ENCODE results near the gene EEFSEC. TPM values are rescaled to one million over a fixed set of nuclear protein-coding genes. Genes with fewer than 3 reads are reported as not detected.
A peak's percentile ranks its signal among the peaks of the same experiment; 100 is the strongest.

The EEFSEC gene
- polyA plus RNA-seq, 3 donors from 2014 or later, result 14.5 to 26.9 (median 26.1) TPM

DNA sequence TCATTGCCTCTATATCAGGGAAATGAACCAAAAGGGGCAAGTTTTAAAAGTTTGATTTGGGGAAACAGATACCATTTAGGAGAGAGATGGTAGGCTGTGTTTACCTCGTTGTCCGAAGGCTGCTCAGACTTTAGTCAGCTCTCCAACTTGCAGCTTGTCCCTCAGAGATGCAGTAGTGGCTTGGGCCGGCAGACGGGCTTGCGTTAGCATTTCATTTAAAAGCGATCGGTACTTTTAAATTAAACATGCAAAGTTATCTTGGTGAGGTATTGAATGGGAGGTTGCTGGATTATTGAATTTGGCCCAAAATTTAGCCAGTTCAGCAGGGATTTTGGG, 26.2 kb downstream of the EEFSEC start:
- H3K27me3 Mint-ChIP-seq (ENCODE audit: low read depth in 3 of 3), result peaks cover 0 to 2% (median 0%) of the 10 kb centered on the region in 3 donors
- H3K4me1 Mint-ChIP-seq, result peaks cover 35 to 66% of the 10 kb centered on the region in 2 donors
- H3K27ac Mint-ChIP-seq, result no peak overlapping the region
- no peak for DNase-seq
- no peaks in the 10 kb centered on the region for H3K9me3 Mint-ChIP-seq
- H3K36me3 Mint-ChIP-seq, result no peaks in the 10 kb centered on the region
- H3K4me3 Mint-ChIP-seq, result no peak overlapping the region

DNA sequence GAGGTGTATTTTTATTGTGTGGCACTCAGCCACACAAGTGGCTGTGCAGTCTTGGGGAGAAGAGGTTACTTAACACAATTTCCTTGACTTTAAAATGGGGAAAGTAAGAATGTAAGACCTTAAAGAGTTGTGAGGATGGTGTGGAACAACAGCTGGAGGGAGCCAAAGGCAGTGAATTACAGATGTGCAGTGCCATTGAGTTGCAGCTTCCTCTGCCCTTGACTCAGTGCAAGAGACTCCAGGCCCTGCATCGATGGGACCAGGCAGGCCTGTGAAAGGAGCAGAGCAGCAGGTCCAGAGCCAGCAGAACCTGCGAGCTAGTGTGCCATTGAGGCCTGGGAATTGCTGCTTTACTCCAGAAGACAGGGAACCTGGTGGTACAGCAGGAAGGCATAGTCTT, 27.2 kb downstream of the EEFSEC start:
- no peak for DNase-seq
- Mint-ChIP-seq H3K36me3 (no peaks in the 10 kb centered on the region), H3K27ac (no peak overlapping the region), H3K9me3 (no peaks in the 10 kb centered on the region), H3K4me3 (no peak overlapping the region), H3K27me3 (ENCODE audit: low read depth in 3 of 3) (no peaks in the 10 kb centered on the region), H3K4me1 (peaks cover 30 to 59% of the 10 kb centered on the region in 2 donors)

DNA sequence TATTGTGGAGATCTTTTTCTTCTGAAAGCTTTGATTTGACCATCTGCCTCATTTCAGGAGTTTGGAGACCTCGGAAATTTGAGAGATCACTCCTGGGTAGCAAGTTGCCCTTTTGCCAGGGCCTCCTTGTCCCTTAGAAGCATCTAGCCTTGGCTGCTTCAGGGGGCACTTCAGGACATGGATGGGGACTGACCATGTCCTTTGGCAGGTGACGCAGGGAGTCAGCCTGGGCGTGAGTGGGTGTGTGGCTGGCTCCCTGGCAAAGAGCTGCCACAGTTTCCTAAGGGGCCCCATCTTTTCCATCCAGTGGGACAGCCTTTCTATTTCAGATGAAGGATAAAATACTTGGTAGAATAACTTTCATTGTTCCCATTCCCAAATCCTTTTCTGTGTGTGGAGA, 27.6 kb downstream of the EEFSEC start:
- H3K36me3 Mint-ChIP-seq, result peaks cover 0 to 3% (median 0%) of the 10 kb centered on the region in 3 donors
- no peaks in the 10 kb centered on the region for H3K27me3 Mint-ChIP-seq (ENCODE audit: low read depth in 3 of 3)
- no peak overlapping the region for H3K4me3 Mint-ChIP-seq
- peaks cover 30 to 59% of the 10 kb centered on the region in 2 donors for H3K4me1 Mint-ChIP-seq
- no peaks in the 10 kb centered on the region for H3K9me3 Mint-ChIP-seq
- no peak for DNase-seq
- no peak overlapping the region for H3K27ac Mint-ChIP-seq

- peaks cover 28 to 59% of the 10 kb centered on the region in 2 donors for H3K4me1 Mint-ChIP-seq
- peaks cover 0 to 3% (median 0%) of the 10 kb centered on the region in 3 donors for H3K36me3 Mint-ChIP-seq
- H3K27ac Mint-ChIP-seq, result peak overlapping the region in 2 of 6 donors; percentile 38 to 62
- peak overlapping the region in 1 of 5 donors; percentile 5 for H3K4me3 Mint-ChIP-seq
- no peaks in the 10 kb centered on the region for H3K9me3 Mint-ChIP-seq
- no peaks in the 10 kb centered on the region for H3K27me3 Mint-ChIP-seq (ENCODE audit: low read depth in 3 of 3)
- DNase-seq, result peak in 1 of 3 donors; percentile 1
Observed at GRCh38 chr3:128182656-128183055, 29.4 kb downstream of the EEFSEC start.

DNA sequence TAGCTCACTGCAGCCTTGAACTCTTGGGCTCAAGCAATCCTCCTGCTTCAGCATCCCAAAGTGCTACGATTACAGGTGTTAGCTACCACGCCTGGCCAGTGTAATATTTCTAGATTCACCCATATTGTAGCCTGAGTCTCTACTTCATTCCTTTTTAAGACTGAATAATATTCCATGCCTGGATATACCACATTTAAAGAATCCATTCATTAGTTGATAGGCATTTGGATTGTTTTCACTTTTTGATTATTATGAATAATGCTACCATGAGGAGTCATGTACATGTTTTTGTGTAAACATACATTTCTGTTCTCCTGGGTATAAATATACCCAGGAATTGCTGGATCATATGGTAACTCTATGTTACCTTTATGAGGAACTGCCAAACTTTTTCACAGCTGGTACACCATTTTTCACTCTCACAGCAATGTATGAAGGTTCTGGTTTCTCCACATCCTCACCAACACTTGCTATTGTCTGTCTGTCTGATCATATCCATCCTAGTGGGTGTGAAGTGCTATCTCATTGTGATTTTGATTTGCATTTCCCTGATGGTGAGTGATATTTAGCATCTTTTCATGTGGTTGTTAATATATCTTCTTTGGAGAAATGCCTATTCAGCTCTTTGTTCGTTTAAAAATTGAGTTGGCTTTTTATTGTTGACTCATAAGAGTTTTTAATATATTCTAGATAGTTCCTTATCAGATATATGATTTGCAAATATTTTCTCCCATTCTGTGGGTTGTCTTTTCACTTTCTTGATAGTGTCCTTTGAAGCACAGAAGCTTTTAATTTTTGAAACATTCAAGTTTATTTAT, 32.6 kb downstream of the EEFSEC start:
- peaks cover 0 to 2% (median 0%) of the 10 kb centered on the region in 3 donors for H3K27me3 Mint-ChIP-seq (ENCODE audit: low read depth in 3 of 3)
- H3K36me3 Mint-ChIP-seq, result peaks cover 0 to 3% (median 0%) of the 10 kb centered on the region in 3 donors
- peaks cover 24 to 45% of the 10 kb centered on the region in 2 donors for H3K4me1 Mint-ChIP-seq
- peak in 1 of 3 donors; percentile 1 for DNase-seq
- no peak overlapping the region for H3K27ac Mint-ChIP-seq
- no peaks in the 10 kb centered on the region for H3K9me3 Mint-ChIP-seq
- H3K4me3 Mint-ChIP-seq, result no peak overlapping the region

- DNase-seq, result no peak
- Mint-ChIP-seq H3K4me1 (peaks cover 19 to 41% of the 10 kb centered on the region in 2 donors), H3K36me3 (peaks cover 0 to 3% (median 3%) of the 10 kb centered on the region in 3 donors), H3K9me3 (no peaks in the 10 kb centered on the region), H3K4me3 (no peak overlapping the region), H3K27me3 (ENCODE audit: low read depth in 3 of 3) (peaks cover 0 to 2% (median 0%) of the 10 kb centered on the region in 3 donors), H3K27ac (no peak overlapping the region)
Observed at GRCh38 chr3:128187495-128187894, 34.2 kb downstream of the EEFSEC start.

DNA sequence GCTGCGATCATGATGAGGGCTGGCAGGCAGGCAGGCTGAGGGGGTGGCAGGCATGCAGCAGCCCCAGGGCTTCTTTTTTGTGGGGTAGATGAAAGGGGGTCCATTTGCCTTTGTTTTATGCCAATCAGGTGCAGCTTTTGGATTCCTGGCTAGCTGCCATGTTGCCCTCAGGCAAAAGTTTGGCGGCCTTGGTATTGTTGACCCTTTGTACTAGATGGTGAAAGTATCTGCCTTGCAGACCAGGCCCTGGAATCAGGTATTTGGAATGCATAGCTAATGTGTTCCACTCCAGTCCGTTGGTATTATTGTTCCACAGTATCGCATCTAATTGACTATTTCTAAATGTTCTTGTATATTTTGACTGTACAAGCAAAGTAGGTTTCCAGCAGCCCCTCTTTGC, 35.0 kb downstream of the EEFSEC start:
- H3K27ac Mint-ChIP-seq, result no peak overlapping the region

DNA sequence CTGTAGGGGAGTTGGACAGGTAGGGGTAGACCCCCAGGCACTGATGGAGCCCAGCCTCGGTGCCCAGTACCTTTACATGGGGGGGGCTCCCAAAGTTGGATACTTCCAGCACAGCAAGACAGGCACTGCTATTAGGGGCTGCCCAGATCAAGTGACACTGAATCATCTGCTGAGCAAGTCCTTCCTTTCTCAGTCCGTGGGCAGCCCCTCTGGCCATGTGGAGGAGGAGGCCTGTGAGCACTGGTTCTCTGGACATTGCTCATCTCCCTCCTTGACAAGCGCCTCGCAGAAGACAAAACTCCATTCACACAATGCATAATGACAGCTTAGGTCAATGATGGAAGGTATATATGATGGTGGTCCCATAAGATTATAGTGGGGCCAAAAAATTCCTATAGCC, 35.7 kb downstream of the EEFSEC start:
- Mint-ChIP-seq H3K27ac (no peak overlapping the region), H3K4me3 (no peak overlapping the region), H3K36me3 (peaks cover 0 to 3% (median 3%) of the 10 kb centered on the region in 3 donors), H3K9me3 (no peaks in the 10 kb centered on the region), H3K4me1 (peaks cover 10 to 32% of the 10 kb centered on the region in 2 donors), H3K27me3 (ENCODE audit: low read depth in 3 of 3) (peaks cover 0 to 2% (median 0%) of the 10 kb centered on the region in 3 donors)
- DNase-seq, result no peak

More for the DNA sequence above, 35.0 kb downstream of the EEFSEC start:
- H3K4me3 Mint-ChIP-seq, result no peak overlapping the region
- no peaks in the 10 kb centered on the region for H3K9me3 Mint-ChIP-seq
- peaks cover 0 to 2% (median 0%) of the 10 kb centered on the region in 3 donors for H3K27me3 Mint-ChIP-seq (ENCODE audit: low read depth in 3 of 3)
- peaks cover 10 to 38% of the 10 kb centered on the region in 2 donors for H3K4me1 Mint-ChIP-seq
- peaks cover 0 to 3% (median 3%) of the 10 kb centered on the region in 3 donors for H3K36me3 Mint-ChIP-seq
- DNase-seq, result no peak

DNA sequence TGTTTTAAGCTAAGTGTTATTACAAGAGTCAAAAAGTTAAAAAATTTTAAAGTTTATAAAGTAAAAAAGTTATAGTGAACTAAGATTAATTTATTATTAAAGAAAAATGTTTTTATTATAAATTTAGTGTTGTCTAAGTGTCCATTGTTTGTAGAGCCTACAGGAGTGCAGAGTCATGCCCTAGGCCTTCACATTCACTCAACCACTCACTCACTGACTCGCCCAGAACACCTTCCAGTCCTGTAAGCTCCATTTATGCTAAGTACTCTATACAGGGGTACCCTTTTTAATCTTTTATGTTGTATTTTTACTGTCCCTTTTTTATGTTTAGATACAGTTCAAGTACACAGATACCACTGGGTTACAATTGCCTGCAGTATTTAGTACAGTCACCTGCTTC, 37.2 kb downstream of the EEFSEC start:
- Mint-ChIP-seq H3K27me3 (ENCODE audit: low read depth in 3 of 3) (peaks cover 0 to 2% (median 1%) of the 10 kb centered on the region in 3 donors), H3K4me1 (peaks cover 8 to 29% of the 10 kb centered on the region in 2 donors), H3K27ac (no peak overlapping the region), H3K36me3 (peaks cover 0 to 3% (median 3%) of the 10 kb centered on the region in 3 donors), H3K4me3 (no peak overlapping the region), H3K9me3 (no peaks in the 10 kb centered on the region)
- DNase-seq, result no peak

DNA sequence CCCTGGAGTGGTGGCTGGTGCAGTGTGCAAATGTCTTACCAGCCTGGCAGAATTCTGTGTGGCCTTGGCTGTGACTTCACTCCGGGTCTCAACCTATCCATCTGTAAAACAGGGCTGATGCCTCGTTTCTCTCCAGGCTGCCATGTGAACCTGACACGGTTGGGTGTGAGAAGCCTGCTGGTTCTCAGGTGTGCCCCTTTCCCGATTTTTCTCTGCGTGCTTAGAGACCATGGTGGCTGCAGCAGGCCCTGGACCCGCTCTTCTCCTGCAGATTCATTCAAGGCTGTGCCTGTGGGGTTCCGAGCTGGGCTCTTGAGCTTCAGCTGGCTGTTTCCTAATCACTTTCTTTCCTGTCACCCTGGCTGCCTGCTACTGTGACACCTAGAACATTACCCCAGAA, 38.9 kb downstream of the EEFSEC start:
- no peak for DNase-seq
- peaks cover 0 to 2% (median 1%) of the 10 kb centered on the region in 3 donors for H3K27me3 Mint-ChIP-seq (ENCODE audit: low read depth in 3 of 3)
- H3K4me1 Mint-ChIP-seq, result peaks cover 0 to 14% of the 10 kb centered on the region in 2 donors

GRCh38 chr3:128193168-128193567, 39.9 kb downstream of the EEFSEC start:
- peaks cover 0 to 9% of the 10 kb centered on the region in 2 donors for H3K4me1 Mint-ChIP-seq
- peaks cover 0 to 2% (median 1%) of the 10 kb centered on the region in 3 donors for H3K27me3 Mint-ChIP-seq (ENCODE audit: low read depth in 3 of 3)
- DNase-seq, result no peak
- H3K36me3 Mint-ChIP-seq, result peaks cover 0 to 3% (median 2%) of the 10 kb centered on the region in 3 donors
- no peaks in the 10 kb centered on the region for H3K9me3 Mint-ChIP-seq
- H3K4me3 Mint-ChIP-seq, result no peak overlapping the region
- no peak overlapping the region for H3K27ac Mint-ChIP-seq

More for the DNA sequence above, 38.9 kb downstream of the EEFSEC start:
- H3K36me3 Mint-ChIP-seq, result peaks cover 0 to 3% (median 0%) of the 10 kb centered on the region in 3 donors
- no peak overlapping the region for H3K4me3 Mint-ChIP-seq
- no peaks in the 10 kb centered on the region for H3K9me3 Mint-ChIP-seq
- peak overlapping the region in 1 of 6 donors; percentile 66 for H3K27ac Mint-ChIP-seq

DNA sequence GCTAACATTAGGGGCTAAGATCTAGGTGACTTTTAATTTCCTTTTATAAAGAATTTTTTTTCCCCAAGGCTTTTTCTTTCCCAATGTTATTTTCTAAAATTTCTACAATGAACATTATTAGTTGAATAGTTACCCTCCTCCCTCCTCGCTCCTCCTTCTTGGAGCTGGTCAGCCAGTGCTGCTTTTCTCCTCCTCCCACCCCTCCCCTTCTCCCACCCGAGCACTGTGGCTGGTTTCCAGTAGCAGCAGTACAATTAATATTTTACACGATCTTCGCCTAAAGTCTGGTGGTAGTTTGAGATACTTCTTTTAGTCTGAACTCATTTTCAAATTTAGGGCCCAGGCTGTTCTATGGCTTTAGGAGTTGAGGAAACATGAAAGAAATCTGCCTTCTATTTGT, 41.6 kb downstream of the EEFSEC start:
- H3K4me1 Mint-ChIP-seq, result peaks cover 0 to 9% of the 10 kb centered on the region in 2 donors
- H3K36me3 Mint-ChIP-seq, result peaks cover 0 to 6% (median 3%) of the 10 kb centered on the region in 3 donors
- no peak for DNase-seq
- H3K4me3 Mint-ChIP-seq, result no peak overlapping the region
- H3K27me3 Mint-ChIP-seq (ENCODE audit: low read depth in 3 of 3), result peaks cover 0 to 2% (median 1%) of the 10 kb centered on the region in 3 donors
- H3K27ac Mint-ChIP-seq, result peak overlapping the region in 1 of 6 donors; percentile 26
- H3K9me3 Mint-ChIP-seq, result no peaks in the 10 kb centered on the region

GRCh38 chr3:128195369-128195768, 42.1 kb downstream of the EEFSEC start:
- Mint-ChIP-seq H3K4me1 (peaks cover 0 to 9% of the 10 kb centered on the region in 2 donors), H3K9me3 (no peaks in the 10 kb centered on the region), H3K27ac (no peak overlapping the region), H3K4me3 (no peak overlapping the region), H3K36me3 (peaks cover 0 to 6% (median 3%) of the 10 kb centered on the region in 3 donors), H3K27me3 (ENCODE audit: low read depth in 3 of 3) (peaks cover 0 to 1% (median 0%) of the 10 kb centered on the region in 3 donors)
- DNase-seq, result no peak

DNA sequence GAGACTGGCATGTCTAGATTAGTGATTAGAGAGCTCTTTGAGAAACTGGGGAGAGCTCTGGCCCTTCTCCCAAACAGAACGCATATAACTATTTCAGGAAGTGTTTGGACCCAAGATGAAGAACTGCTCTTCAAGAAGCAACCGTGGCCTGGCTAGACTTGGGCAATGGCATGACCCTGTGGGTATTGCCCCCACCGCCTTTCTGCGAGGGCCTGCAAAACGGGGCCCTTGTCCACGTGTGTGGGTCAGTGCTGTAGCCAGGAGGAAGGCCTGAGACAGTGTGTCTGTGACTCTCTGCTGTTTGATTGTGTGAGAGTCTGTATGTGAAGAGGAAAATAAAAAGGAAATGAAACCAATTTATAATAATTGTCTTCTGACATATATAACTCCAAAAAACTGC, 42.5 kb downstream of the EEFSEC start:
- Mint-ChIP-seq H3K4me1 (peaks cover 2 to 9% of the 10 kb centered on the region in 2 donors), H3K9me3 (no peaks in the 10 kb centered on the region), H3K4me3 (no peak overlapping the region), H3K36me3 (peaks cover 0 to 6% (median 3%) of the 10 kb centered on the region in 3 donors), H3K27me3 (ENCODE audit: low read depth in 3 of 3) (peaks cover 0 to 1% (median 0%) of the 10 kb centered on the region in 3 donors), H3K27ac (no peak overlapping the region)
- no peak for DNase-seq

Measured in immature natural killer cell (primary cell).